Measurements from ENCODE around the gene PLCB1. TPM values are rescaled to one million over a fixed set of nuclear protein-coding genes. Genes with fewer than 3 reads are reported as not detected.

The PLCB1 gene
- total and polyA plus RNA-seq, 2 experiments from 2014 or later: 14.9 to 20.7 TPM

DNA sequence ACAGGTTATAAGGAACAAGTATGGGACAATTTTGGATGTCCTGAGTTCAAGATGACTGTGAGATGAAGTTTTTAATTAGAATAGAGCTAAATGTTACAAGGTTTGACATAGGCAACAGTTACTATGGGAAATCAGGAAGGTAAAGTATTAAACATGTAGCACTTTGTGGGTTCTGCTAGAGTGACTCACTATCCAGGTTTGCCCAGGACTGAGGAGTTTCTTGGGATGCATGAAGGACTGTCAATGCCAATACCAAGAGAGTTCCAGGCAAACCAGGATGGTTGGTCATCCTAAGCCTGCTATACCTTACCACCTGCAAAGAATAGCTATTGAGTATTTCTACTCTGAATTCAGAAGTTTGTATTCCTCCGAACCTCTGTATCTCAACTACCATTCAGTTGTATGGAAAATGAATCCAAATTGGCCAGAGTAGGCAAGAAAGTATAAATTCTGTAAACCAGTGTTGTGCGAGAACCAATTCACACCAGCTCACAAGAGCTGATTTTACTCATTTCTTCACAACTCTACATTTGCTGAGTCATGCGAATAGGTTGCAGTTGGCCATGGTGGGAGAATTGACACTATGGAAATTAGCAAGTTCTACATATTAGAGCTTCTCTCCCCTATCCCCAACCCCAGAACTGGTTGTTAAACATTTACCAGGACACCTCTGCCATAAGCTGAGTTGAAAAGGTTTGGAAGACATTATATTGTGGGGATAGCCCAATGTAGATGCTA lies 449.5 kb downstream of the PLCB1 start (continued):
- TF ChIP-seq, protein P1, sequence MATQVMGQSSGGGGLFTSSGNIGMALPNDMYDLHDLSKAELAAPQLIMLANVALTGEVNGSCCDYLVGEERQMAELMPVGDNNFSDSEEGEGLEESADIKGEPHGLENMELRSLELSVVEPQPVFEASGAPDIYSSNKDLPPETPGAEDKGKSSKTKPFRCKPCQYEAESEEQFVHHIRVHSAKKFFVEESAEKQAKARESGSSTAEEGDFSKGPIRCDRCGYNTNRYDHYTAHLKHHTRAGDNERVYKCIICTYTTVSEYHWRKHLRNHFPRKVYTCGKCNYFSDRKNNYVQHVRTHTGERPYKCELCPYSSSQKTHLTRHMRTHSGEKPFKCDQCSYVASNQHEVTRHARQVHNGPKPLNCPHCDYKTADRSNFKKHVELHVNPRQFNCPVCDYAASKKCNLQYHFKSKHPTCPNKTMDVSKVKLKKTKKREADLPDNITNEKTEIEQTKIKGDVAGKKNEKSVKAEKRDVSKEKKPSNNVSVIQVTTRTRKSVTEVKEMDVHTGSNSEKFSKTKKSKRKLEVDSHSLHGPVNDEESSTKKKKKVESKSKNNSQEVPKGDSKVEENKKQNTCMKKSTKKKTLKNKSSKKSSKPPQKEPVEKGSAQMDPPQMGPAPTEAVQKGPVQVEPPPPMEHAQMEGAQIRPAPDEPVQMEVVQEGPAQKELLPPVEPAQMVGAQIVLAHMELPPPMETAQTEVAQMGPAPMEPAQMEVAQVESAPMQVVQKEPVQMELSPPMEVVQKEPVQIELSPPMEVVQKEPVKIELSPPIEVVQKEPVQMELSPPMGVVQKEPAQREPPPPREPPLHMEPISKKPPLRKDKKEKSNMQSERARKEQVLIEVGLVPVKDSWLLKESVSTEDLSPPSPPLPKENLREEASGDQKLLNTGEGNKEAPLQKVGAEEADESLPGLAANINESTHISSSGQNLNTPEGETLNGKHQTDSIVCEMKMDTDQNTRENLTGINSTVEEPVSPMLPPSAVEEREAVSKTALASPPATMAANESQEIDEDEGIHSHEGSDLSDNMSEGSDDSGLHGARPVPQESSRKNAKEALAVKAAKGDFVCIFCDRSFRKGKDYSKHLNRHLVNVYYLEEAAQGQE (IDR thresholded peaks at IDR 0.05; ENCODE audit: unreplicated experiment): no peak
- TF ChIP-seq, protein P2, sequence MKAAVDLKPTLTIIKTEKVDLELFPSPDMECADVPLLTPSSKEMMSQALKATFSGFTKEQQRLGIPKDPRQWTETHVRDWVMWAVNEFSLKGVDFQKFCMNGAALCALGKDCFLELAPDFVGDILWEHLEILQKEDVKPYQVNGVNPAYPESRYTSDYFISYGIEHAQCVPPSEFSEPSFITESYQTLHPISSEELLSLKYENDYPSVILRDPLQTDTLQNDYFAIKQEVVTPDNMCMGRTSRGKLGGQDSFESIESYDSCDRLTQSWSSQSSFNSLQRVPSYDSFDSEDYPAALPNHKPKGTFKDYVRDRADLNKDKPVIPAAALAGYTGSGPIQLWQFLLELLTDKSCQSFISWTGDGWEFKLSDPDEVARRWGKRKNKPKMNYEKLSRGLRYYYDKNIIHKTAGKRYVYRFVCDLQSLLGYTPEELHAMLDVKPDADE (IDR thresholded peaks at IDR 0.05): no peak

DNA sequence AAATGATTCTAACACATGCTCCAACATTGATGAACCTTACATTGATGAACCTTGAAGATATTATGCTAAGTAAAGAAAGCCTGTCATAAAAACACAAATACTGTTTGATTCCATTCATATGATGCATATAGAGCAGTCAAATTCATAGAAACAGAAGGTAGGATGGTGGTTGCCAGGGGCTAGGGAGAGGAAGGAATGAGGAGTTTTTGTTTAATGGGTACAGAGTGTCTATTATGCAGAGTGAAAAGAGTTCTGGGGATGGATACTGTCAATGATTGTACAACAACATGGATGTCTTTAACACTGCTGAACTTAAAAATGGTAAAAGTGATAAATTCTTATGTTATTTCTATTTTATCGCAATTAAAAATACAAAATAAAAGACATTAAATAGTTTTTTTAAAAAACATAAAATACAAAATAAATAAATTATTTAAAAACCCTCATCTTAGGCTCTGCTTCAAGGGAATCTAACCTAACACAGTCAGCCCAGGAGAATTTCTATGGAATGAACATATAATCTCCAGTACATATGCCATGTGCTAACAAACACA lies 451.0 kb downstream of the PLCB1 start:
- ATAC-seq (no peak), DNase-seq (ENCODE audit: low spot score) (no peak)
- no peak overlapping the region for H3K27ac Mint-ChIP-seq
- TF ChIP-seq JUNB (IDR thresholded peaks at IDR 0.05; ENCODE audit: unreplicated experiment) (no peak), STAT1 (IDR thresholded peaks at IDR 0.05; ENCODE audit: unreplicated experiment) (no peak), ZNF114 (CRISPR knock-in tag; IDR thresholded peaks at IDR 0.05) (no peak), ZNF331 (CRISPR knock-in tag; IDR thresholded peaks at IDR 0.05; ENCODE audit: low read depth) (no peak), CREB1 (CRISPR knock-in tag; IDR thresholded peaks at IDR 0.05; ENCODE audit: low read depth) (no peak), NANOG (IDR thresholded peaks at IDR 0.05; ENCODE audit: borderline replicate concordance) (no peak), POLR2AphosphoS5 (IDR thresholded peaks at IDR 0.05; ENCODE audit: low read depth) (no peak), EZH2 (IDR thresholded peaks at IDR 0.05; ENCODE audit: low read depth, unreplicated experiment) (no peak), EZH2phosphoT487 (IDR thresholded peaks at IDR 0.05; ENCODE audit: unreplicated experiment) (no peak)
- TF ChIP-seq, protein P1 (IDR thresholded peaks at IDR 0.05; ENCODE audit: unreplicated experiment): no peak
- TF ChIP-seq, protein P2 (IDR thresholded peaks at IDR 0.05): no peak
- TF ChIP-seq, protein P3, sequence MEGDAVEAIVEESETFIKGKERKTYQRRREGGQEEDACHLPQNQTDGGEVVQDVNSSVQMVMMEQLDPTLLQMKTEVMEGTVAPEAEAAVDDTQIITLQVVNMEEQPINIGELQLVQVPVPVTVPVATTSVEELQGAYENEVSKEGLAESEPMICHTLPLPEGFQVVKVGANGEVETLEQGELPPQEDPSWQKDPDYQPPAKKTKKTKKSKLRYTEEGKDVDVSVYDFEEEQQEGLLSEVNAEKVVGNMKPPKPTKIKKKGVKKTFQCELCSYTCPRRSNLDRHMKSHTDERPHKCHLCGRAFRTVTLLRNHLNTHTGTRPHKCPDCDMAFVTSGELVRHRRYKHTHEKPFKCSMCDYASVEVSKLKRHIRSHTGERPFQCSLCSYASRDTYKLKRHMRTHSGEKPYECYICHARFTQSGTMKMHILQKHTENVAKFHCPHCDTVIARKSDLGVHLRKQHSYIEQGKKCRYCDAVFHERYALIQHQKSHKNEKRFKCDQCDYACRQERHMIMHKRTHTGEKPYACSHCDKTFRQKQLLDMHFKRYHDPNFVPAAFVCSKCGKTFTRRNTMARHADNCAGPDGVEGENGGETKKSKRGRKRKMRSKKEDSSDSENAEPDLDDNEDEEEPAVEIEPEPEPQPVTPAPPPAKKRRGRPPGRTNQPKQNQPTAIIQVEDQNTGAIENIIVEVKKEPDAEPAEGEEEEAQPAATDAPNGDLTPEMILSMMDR (conservative IDR thresholded peaks at IDR 0.05; ENCODE audit: low read depth in 2 of 2): no peak

More for the DNA sequence above, 451.0 kb downstream of the PLCB1 start:
- peaks cover 11% of the 10 kb centered on the region; the same call in 2 of the 3 replicates for H3K4me1 Mint-ChIP-seq
- H3K4me3 Mint-ChIP-seq: no peak overlapping the region
- no peaks in the 10 kb centered on the region for H3F3A ChIP-seq (replicated peaks; ENCODE audit: low read depth)
- no peak overlapping the region for H3K4me3 ChIP-seq
- H3K36me3 Mint-ChIP-seq (ENCODE audit: low read depth): no peaks in the 10 kb centered on the region
- peaks cover 13% of the 10 kb centered on the region; the same call in 1 of the 2 replicates for H3K9me2 ChIP-seq (ENCODE audit: insufficient read depth)
- no peak overlapping the region for H2AFZ ChIP-seq
- H3K4me2 ChIP-seq: no peak overlapping the region
- H3K27me3 Mint-ChIP-seq (ENCODE audit: insufficient read depth, low read depth, poor library complexity): peaks cover 4% of the 10 kb centered on the region
- no peaks in the 10 kb centered on the region; the same call in 2 of the 3 replicates for H3K9me3 Mint-ChIP-seq
- H4K20me1 ChIP-seq (replicated peaks; ENCODE audit: insufficient read depth): no peaks in the 10 kb centered on the region
- H3K27ac ChIP-seq (ENCODE audit: low read depth): no peak overlapping the region
- no peaks in the 10 kb centered on the region for H3K36me3 ChIP-seq (ENCODE audit: insufficient read depth)
- H3K27me3 ChIP-seq (ENCODE audit: insufficient read depth): no peaks in the 10 kb centered on the region
- no peaks in the 10 kb centered on the region for H3K79me2 ChIP-seq (replicated peaks; ENCODE audit: insufficient read depth)
- peaks cover 11% of the 10 kb centered on the region; the same call in 1 of the 2 replicates for H3K4me1 ChIP-seq (ENCODE audit: insufficient read depth)
